Colonic mucosa (tissue), 4 donors: Measurements from ENCODE around the gene MPL. TPM values are rescaled to one million over a fixed set of nuclear protein-coding genes. Genes with fewer than 3 reads are reported as not detected.

Experiments
- DNase-seq: peaks from one replicate; pipeline ENCODE4 v3.0.0-alpha.2; 2020
- H3K27ac ChIP-seq: fragments of 200-600 bp; one replicate; pipeline ENCODE4 v1.8.0; 2021
- H3K27me3 ChIP-seq: fragments of 200-600 bp; one replicate; pipeline ENCODE4 v1.8.0; 2021
- H3K36me3 ChIP-seq: fragments of 200-600 bp; one replicate; pipeline ENCODE4 v1.8.0; 2021
- H3K4me1 ChIP-seq: fragments of 200-600 bp; one replicate; pipeline ENCODE4 v1.8.0; 2021; ENCODE audit warnings: mild to moderate bottlenecking
- H3K4me3 ChIP-seq: fragments of 200-600 bp; one replicate; pipeline ENCODE4 v1.8.0; 2021
- H3K9ac ChIP-seq, 2 donors: one replicate each; pipeline ENCODE4 v1.7.0; 2013; ENCODE audit warnings: control low read depth in 2 of 2, low read depth in 2 of 2, low read length in 2 of 2
- H3K9me3 ChIP-seq: fragments of 200-600 bp; one replicate; pipeline ENCODE4 v1.8.0; 2021
- CTCF ChIP-seq: fragments of 200-600 bp; IDR thresholded peaks from one replicate; pipeline ENCODE4 v1.8.0; 2022; ENCODE audit warnings: antibody characterized with exemption, mild to moderate bottlenecking
- intact Hi-C: fragments of 100-400 bp; cut with DNase I; formaldehyde crosslinking; loops from one replicate; pipeline ENCODE4 v1.14.1; 2022
- total RNA-seq, 2 donors: library from RNA; stranded (reverse); fragmentation: NEBNext Ultra II Directional in 1 of 2; extraction: Animal tissue kit (Norgen Biotek cat#: 25700) in 1 of 2; gene quantifications; one replicate each; pipeline ENCODE4 v1.2.1, GENCODE V29; 2021
- donor health status: healthy.
- donor health status: DM: no; HTN: no; CAD: no.
- donor health status: DM: no; HTN: no; CAD: no.

The MPL gene
- total RNA-seq, 2 donors from 2014 or later, result 0.12 TPM; not detected in 1

GRCh38 chr1:43293176-43293575 lies 44.4 kb upstream of the MPL start:
- TF ChIP-seq CTCF, result no peak
- intact Hi-C loops, result no loop called here
- H3K27me3 ChIP-seq, result no peaks in the 10 kb centered on the region
- H3K36me3 ChIP-seq, result no peaks in the 10 kb centered on the region
- H3K9ac ChIP-seq, result no peak overlapping the region
- no peaks in the 10 kb centered on the region for H3K9me3 ChIP-seq
- no peak for DNase-seq
- H3K4me3 ChIP-seq, result no peak overlapping the region
- peaks cover 4% of the 10 kb centered on the region for H3K4me1 ChIP-seq
- H3K27ac ChIP-seq, result no peak overlapping the region

GRCh38 chr1:43293896-43294760 lies 43.5 kb upstream of the MPL start:
- intact Hi-C loops, result no loop called here
- DNase-seq, result peak; percentile 78
- peak overlapping the region; percentile 31 for H3K27ac ChIP-seq

GRCh38 chr1:43294761-43295160 lies 42.9 kb upstream of the MPL start:
- Histone ChIP-seq H3K9me3 (no peaks in the 10 kb centered on the region), H3K4me1 (peaks cover 4% of the 10 kb centered on the region), H3K36me3 (no peaks in the 10 kb centered on the region), H3K4me3 (no peak overlapping the region), H3K27me3 (no peaks in the 10 kb centered on the region), H3K27ac (peak overlapping the region; percentile 31), H3K9ac (no peak overlapping the region)
- no peak for DNase-seq
- TF ChIP-seq CTCF, result no peak
- intact Hi-C loops, result no loop called here

More at GRCh38 chr1:43293896-43294760, 43.5 kb upstream of the MPL start:
- Histone ChIP-seq H3K36me3 (no peaks in the 10 kb centered on the region), H3K9ac (no peak overlapping the region), H3K4me1 (peaks cover 4% of the 10 kb centered on the region), H3K9me3 (no peaks in the 10 kb centered on the region), H3K4me3 (no peak overlapping the region), H3K27me3 (no peaks in the 10 kb centered on the region)
- TF ChIP-seq CTCF, result no peak

- H3K9me3 ChIP-seq, result no peaks in the 10 kb centered on the region
- peaks cover 4% of the 10 kb centered on the region for H3K4me1 ChIP-seq
- no peaks in the 10 kb centered on the region for H3K27me3 ChIP-seq
- H3K36me3 ChIP-seq, result no peaks in the 10 kb centered on the region
- no peak overlapping the region for H3K9ac ChIP-seq
- intact Hi-C loops, result no loop called here
- DNase-seq, result no peak
- TF ChIP-seq CTCF, result no peak
- no peak overlapping the region for H3K4me3 ChIP-seq
- H3K27ac ChIP-seq, result no peak overlapping the region
These were observed 41.4 kb upstream of the MPL start for GRCh38 chr1:43296207-43296606.

- H3K9me3 ChIP-seq, result no peaks in the 10 kb centered on the region
- peaks cover 5% of the 10 kb centered on the region for H3K4me1 ChIP-seq
- no peak overlapping the region for H3K4me3 ChIP-seq
- no peak overlapping the region for H3K9ac ChIP-seq
- no peak overlapping the region for H3K27ac ChIP-seq
- no peaks in the 10 kb centered on the region for H3K36me3 ChIP-seq
- TF ChIP-seq CTCF, result no peak
- no peak for DNase-seq
- intact Hi-C loops, result no loop called here
- H3K27me3 ChIP-seq, result no peaks in the 10 kb centered on the region
These were observed 39.6 kb upstream of the MPL start for GRCh38 chr1:43298055-43298454.
